LNCAP (cell line): Measurements from ENCODE around the gene SLC43A3.

ENCODE experiments used
- TF ChIP-seq, protein P1 (sequence below): fragments of 450-650 bp; IDR thresholded peaks from 2 replicates; pipeline ENCODE4 v1.5.1; 2017; ENCODE audit warnings: mild to moderate bottlenecking

Gene SLC43A3

DNA sequence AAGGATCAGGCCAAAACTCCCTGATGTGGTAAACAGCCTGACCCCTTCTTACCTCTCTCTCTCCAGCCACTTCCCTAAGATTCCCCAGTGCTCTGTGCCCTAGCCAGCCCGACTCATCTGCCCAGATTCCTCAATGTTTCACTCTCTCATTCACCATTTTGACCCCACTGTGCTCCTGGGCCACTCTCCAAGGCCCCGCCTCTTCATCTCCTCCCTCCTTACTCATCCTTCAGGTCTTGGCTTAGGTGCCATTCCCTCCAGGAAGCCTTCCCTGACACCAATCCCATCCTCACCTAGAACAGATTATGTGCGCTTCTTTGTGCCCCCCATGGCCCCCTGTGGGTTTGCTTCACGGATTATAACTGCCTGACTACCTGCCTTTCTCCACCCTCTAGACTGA lies 13.2 kb downstream of the SLC43A3 start:
- TF ChIP-seq, protein P1, sequence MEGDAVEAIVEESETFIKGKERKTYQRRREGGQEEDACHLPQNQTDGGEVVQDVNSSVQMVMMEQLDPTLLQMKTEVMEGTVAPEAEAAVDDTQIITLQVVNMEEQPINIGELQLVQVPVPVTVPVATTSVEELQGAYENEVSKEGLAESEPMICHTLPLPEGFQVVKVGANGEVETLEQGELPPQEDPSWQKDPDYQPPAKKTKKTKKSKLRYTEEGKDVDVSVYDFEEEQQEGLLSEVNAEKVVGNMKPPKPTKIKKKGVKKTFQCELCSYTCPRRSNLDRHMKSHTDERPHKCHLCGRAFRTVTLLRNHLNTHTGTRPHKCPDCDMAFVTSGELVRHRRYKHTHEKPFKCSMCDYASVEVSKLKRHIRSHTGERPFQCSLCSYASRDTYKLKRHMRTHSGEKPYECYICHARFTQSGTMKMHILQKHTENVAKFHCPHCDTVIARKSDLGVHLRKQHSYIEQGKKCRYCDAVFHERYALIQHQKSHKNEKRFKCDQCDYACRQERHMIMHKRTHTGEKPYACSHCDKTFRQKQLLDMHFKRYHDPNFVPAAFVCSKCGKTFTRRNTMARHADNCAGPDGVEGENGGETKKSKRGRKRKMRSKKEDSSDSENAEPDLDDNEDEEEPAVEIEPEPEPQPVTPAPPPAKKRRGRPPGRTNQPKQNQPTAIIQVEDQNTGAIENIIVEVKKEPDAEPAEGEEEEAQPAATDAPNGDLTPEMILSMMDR: no peak

DNA sequence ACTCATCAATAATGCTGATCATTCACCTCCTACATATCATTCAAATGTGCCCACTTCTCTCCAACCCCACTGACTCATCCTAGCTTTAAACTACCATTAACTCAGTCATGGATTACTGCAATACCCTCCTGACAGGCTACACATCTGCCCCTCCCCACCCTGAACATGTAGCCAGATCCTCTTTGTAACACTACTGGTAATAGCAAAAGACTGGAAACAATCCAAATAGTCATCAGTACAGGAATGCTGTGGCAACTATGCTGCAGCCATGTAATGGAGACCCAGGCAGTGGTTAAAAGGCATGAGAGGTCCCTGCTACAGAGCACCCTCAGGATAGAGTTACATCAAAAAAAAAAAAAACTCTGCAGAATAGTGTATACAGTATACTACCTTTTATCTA lies 16.6 kb downstream of the SLC43A3 start:
- TF ChIP-seq, protein P1: no peak

DNA sequence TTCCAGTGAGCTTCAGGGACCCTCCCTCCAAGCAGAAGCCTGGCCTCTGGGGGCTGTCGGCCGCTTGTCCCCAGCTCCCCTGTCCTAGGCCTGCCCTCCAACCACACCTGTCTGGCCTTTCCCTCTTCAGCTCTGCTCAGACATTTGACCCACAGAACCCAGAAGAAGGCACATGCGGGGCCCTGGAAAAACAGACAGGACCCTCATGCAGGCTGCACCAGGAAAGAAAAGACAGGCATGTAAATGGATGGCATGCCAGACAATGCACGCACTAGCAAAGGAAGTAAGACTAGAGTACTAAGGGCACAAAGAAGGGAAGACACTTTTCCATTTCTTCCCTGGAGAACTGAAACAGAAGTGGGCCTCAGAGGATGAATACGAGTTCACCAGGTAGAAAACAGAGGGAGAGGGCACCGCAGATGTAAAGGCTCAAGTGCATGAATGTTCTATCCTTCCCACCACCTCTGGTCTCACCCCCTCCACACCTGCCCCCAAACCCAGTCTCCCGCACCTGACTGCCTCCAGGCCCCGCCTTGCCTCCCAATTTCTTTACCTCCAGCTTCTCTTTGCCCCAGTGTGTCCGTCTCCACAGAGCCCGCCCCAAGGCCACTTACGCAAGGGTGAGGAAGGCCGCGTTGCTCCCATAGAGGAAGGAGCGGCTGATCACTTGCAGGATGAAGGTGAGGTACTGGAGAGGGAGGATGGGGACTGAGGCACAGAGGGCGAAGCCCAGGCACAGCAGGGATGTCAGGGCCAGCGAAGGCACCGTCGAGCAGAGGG lies 17.4 kb downstream of the SLC43A3 start:
- TF ChIP-seq, protein P1: no peak

DNA sequence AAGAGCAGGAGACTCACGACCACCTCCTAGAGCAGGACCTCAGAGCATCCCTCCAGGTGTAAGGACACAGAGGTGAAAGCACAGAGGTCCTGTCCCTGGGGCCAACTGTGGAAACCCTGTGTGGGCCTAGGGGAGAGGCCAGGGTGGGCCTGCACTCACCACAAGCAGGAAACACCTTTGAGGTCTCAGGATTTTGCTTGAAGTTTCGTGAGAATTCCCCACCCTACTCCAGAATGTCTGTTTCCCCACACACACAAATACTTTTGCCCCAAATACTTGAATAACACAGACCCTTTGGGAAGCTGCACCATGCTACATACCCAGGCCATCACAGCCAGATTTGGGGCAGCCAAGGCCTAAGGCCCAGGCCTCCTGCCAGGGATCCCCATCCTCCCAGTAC lies 18.1 kb downstream of the SLC43A3 start:
- TF ChIP-seq, protein P1: no peak

DNA sequence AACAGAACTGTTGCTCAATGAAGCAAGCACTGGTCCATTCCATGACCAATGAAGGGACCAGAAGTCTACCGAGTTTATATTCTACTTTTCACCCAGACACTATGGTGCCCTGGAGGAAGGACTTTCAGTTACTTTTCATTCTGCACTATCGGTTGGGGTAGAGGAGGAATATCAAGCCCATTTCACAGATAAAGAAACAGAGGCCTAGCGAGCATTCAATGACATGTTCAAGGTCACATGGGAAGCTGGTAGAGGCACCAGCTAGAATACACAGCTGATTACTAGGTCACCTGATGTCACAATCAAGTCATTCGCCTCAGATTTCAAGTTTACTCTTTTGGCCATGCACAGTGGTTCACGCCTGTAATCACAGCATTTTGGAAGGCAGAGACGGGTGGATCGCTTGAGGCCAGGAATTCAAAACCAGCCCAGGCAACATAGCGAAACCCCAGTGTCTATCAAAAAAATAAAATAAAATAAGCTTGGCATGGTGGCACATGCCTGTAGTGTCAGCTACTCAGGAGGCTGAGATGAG lies 18.9 kb downstream of the SLC43A3 start:
- TF ChIP-seq, protein P1: no peak

DNA sequence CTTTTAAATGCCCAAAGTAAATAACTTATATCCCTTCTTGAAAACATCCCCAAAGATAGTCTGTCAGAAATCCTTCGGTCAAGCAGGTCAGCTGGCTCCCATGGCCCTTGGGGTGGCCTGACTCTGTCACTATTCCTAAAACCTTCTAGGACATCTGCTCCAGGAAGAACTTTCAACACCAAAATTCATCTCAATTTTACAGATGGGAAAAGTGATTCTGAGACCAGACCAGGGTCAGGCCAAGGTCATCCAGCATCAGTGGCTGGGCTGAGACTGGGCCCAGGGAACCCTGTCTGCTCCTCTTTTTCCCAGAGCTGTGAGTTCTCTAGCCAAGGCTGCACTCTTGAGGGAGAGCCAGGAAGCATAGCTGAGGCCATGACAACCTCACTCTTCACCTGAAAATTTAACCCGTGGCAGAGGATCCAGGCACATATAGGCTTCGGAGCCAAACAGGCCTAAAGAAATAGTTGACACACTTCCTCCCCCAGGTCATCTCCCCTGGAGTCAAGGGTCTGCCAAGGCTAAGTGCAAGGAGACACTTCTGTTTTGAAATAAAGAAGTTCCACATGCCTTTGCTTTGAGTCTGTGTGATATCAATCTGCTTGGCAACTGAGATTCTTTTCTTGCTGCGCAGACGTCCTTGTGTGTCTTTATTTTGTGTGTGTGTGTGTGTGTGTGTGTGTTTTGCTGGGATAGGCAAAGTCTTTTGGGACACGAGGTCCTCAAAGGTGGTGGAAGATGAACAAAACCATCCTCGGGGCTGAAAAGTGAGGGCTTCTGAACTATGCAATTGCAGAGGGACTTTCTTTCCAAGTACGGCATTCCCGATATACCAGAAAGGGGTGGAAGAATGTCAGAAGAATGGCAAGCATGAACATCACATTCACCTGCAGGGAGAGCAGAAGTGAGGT lies 19.7 kb downstream of the SLC43A3 start:
- TF ChIP-seq, protein P1: no peak

DNA sequence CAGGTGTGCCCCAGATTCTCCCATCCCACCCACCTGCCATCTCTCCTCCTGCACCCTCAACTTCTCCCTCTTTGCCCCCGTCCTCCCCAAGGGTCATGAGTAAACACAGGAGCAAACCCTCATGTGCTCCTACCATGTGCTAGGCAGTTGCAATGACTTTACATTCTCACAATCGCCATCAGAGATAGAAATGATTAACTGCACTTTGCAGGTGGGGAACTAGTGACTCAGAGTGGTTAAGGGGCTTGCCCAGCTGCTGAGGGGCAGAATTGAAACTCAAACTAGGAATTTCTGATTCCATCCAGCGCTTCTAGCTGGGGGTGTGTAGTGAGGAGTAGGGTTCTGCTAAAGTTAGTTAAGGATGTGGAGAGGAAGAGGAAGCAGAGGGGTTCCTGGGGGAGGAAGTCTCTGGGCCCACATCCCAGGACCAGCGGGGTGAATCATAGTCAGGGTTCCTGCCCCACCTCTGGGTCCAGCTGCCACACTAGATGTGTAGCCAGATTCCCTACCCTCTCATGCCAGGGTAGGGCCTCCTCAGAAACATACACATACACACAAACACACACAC lies 20.5 kb downstream of the SLC43A3 start:
- TF ChIP-seq, protein P1: no peak
